ENCODE results near the gene DNAJC6.

GRCh38 chr1:65319754-65320153 lies 10.4 kb downstream of the DNAJC6 start:
- TF ChIP-seq, protein P1, sequence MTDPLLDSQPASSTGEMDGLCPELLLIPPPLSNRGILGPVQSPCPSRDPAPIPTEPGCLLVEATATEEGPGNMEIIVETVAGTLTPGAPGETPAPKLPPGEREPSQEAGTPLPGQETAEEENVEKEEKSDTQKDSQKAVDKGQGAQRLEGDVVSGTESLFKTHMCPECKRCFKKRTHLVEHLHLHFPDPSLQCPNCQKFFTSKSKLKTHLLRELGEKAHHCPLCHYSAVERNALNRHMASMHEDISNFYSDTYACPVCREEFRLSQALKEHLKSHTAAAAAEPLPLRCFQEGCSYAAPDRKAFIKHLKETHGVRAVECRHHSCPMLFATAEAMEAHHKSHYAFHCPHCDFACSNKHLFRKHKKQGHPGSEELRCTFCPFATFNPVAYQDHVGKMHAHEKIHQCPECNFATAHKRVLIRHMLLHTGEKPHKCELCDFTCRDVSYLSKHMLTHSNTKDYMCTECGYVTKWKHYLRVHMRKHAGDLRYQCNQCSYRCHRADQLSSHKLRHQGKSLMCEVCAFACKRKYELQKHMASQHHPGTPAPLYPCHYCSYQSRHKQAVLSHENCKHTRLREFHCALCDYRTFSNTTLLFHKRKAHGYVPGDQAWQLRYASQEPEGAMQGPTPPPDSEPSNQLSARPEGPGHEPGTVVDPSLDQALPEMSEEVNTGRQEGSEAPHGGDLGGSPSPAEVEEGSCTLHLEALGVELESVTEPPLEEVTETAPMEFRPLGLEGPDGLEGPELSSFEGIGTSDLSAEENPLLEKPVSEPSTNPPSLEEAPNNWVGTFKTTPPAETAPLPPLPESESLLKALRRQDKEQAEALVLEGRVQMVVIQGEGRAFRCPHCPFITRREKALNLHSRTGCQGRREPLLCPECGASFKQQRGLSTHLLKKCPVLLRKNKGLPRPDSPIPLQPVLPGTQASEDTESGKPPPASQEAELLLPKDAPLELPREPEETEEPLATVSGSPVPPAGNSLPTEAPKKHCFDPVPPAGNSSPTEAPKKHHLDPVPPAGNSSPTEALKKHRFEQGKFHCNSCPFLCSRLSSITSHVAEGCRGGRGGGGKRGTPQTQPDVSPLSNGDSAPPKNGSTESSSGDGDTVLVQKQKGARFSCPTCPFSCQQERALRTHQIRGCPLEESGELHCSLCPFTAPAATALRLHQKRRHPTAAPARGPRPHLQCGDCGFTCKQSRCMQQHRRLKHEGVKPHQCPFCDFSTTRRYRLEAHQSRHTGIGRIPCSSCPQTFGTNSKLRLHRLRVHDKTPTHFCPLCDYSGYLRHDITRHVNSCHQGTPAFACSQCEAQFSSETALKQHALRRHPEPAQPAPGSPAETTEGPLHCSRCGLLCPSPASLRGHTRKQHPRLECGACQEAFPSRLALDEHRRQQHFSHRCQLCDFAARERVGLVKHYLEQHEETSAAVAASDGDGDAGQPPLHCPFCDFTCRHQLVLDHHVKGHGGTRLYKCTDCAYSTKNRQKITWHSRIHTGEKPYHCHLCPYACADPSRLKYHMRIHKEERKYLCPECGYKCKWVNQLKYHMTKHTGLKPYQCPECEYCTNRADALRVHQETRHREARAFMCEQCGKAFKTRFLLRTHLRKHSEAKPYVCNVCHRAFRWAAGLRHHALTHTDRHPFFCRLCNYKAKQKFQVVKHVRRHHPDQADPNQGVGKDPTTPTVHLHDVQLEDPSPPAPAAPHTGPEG (CRISPR knock-in tag; IDR thresholded peaks at IDR 0.05) = no peak
- TF ChIP-seq MIER2 (CRISPR knock-in tag; IDR thresholded peaks at IDR 0.05) (no peak), POLR2A (IDR thresholded peaks at IDR 0.05; ENCODE audit: insufficient read depth in 1 of 2, low read depth in 2 of 2, low read length in 2 of 2) (no peak), ZSCAN9 (CRISPR knock-in tag; IDR thresholded peaks at IDR 0.05; ENCODE audit: borderline replicate concordance) (no peak), EP300 (IDR thresholded peaks at IDR 0.05; ENCODE audit: low read depth in 2 of 2, low read length in 2 of 2) (no peak), EP300 (CRISPR knock-in tag; IDR thresholded peaks at IDR 0.05; ENCODE audit: borderline replicate concordance) (no peak), TBX3 (IDR thresholded peaks at IDR 0.05; ENCODE audit: borderline replicate concordance) (no peak), SMARCC2 (IDR thresholded peaks at IDR 0.05) (no peak), GLI4 (CRISPR knock-in tag; IDR thresholded peaks at IDR 0.05; ENCODE audit: borderline replicate concordance) (no peak), DMTF1 (CRISPR knock-in tag; IDR thresholded peaks at IDR 0.05) (no peak), CTCF (CRISPR knock-in tag; IDR thresholded peaks at IDR 0.05) (no peak), ZNF260 (CRISPR knock-in tag; IDR thresholded peaks at IDR 0.05; ENCODE audit: borderline replicate concordance, low read depth) (no peak), ADNP (CRISPR knock-in tag; IDR thresholded peaks at IDR 0.05) (no peak), RAD21 (CRISPR knock-in tag; IDR thresholded peaks at IDR 0.05) (no peak)
- TF ChIP-seq, protein P2, sequence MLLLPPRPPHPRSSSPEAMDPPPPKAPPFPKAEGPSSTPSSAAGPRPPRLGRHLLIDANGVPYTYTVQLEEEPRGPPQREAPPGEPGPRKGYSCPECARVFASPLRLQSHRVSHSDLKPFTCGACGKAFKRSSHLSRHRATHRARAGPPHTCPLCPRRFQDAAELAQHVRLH (CRISPR knock-in tag; IDR thresholded peaks at IDR 0.05; ENCODE audit: borderline replicate concordance, low read depth) = no peak
